ENCODE data around the gene SAMM50.

- TF ChIP-seq EZH2 (IDR thresholded peaks at IDR 0.05; ENCODE audit: borderline replicate concordance, low read depth, low read length, poor library complexity, severe bottlenecking) (no peak), CTCF (conservative IDR thresholded peaks at IDR 0.05; ENCODE audit: low read depth, low read length) (peak; percentile 85)
Measured at GRCh38 chr22:43945632-43946383, 9.4 kb upstream of the SAMM50 start.
